GM18507 (cell line): ENCODE measurements around the gene TRIP10.
"Not testable (repeated sequence)": the region's sequence is repeated elsewhere in the genome, so short reads cannot be mapped to it uniquely, and the experiment has no call there.

Experiments used
- DNase-seq: peaks from one replicate; pipeline ENCODE4 v3.0.0; 2011; ENCODE audit warnings: low read depth; ENCODE audit not compliant: insufficient read length; ENCODE audit errors: extremely low spot score
- FAIRE-seq: peaks from 2 replicates; lab custom pipeline; 2011; peaks lifted over from hg19 to GRCh38; lab: Jason Lieb, UNC

Gene TRIP10

DNA sequence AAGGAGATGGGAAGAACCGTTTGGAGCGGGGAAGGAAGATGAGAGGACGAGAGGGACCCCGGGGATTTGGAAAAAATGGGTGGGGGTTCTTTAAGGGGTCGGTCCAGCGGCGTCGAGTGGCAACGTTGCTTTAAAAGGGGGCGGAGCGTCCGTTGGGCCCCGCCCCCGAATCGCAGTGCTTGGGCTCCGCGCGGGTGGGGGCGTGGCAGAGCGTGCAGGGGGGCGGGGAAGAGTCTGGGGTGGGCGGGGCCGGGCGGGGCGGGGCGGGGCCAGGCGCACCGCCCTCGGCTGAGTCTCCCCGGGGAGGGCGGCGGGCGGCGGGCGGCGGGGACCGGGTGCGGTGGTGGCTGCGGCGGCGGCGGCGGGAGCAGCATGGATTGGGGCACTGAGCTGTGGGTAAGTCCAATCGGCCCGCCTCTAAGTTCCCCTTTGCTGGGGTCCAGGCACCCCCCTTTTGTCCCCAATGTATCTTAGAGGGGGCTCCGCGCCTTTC is at the start of gene TRIP10:
Gene TRIP10, plus strand, starts transcription at position 291 of the 493 bp plus-strand sequence. Its CDS starts 82 bp downstream, at position 373.
- DNase-seq (peak; percentile 83), FAIRE-seq (peak; percentile 84)

DNA sequence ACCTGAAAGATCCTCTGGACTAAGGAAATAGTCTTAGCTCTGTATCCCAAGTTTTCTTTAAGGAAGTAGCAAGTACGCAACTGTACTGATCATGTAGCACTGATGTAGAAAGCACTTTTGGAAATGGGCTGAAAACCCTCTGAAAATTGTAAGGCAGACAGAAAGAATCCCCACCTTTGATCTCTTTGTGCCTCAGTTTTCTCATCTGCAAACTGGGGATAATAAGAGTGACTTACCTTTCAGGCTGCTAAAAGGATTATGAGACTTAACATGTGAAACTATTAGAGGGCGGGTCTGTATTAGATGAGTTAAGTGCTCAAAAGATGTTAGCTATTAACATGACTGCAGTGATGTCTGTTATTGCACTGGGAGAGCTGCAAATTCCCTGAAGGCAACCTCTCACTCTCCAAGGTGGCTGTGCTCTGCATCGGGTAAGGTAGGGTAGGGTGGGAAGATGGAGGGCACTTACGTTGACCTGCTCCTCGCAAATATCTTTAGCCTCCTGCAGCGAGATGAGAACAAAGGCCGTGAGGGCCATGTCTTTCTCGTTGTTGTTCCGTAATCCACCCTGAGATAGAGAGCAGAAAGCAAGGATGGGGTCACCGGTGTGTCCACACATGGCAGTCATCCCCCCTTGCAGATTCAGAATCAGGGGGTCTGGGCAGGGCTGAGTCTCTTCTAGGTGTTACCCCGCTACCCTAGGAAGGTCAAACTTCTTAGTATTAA is 49.2 kb upstream of the TRIP10 start:
- DNase-seq (no peak), FAIRE-seq (no peak)

- no peak for DNase-seq
- FAIRE-seq = no peak
Measured at GRCh38 chr19:6691342-6691741, 48.1 kb upstream of the TRIP10 start.

DNA sequence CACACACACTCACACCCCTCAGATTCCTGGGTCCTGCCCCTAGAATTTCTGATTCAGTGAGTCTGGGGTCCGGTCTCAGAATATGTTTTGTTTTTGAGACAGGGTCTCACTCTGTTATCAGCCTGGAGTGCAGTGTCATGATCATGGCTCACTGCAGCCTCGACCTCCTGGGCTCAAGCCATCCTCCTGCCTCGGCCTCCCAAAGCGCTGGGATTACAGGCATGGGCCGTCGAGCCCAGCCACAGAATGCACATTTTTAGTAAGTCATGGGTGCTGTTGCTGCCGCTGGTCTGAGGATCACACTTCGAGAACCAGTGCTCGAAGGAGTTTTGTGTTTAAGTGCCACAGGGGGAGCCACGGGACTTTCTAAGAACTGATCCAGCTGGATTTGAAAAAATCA is 47.5 kb upstream of the TRIP10 start:
- FAIRE-seq (no peak), DNase-seq (no peak)

DNA sequence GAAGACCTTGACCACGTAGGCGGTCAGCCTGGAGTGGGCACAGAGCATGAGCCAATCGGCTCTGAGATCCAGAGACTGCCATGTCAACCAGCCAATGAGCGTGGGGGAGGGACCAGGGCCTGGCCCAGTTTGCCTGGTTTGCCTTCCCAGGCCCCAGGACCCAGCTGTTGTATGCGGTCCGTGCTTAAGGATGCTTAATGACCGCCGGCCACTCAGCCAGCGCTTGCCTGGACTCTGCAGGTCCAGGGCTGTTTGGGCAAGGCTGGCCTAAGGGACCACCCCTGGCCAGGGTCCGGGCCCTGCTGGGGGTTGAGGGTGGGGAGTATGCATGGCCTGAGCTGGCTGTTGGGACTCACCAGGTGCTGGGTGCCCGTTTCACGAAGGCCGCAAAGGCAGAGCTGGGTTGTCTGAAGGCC is 46.4 kb upstream of the TRIP10 start:
- DNase-seq (no peak), FAIRE-seq (no peak)

DNA sequence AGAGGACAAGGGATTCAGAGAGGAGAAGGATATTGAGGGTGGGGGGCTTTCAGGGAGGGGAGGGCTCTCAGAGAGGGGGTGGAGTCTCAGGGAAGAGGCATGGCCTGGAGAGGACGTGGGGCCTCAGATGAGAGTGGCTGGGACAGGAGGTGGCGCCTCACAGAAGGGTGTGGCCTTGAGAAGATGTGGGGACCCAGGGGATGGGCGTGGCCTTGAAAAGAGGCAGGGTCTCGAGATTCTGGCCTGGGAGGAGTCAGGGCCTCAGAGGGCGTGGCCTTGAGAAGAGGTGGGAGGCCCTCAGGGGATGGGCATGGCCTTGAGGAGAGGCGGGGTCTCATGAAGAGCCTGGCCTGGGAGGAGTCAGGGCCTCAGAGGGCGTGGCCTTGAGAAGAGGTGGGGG is 45.8 kb upstream of the TRIP10 start:
- FAIRE-seq (no peak), DNase-seq (no peak)

- FAIRE-seq (peak; percentile 70), DNase-seq (no peak)
Measured at GRCh38 chr19:6694147-6694815, 45.2 kb upstream of the TRIP10 start.

DNA sequence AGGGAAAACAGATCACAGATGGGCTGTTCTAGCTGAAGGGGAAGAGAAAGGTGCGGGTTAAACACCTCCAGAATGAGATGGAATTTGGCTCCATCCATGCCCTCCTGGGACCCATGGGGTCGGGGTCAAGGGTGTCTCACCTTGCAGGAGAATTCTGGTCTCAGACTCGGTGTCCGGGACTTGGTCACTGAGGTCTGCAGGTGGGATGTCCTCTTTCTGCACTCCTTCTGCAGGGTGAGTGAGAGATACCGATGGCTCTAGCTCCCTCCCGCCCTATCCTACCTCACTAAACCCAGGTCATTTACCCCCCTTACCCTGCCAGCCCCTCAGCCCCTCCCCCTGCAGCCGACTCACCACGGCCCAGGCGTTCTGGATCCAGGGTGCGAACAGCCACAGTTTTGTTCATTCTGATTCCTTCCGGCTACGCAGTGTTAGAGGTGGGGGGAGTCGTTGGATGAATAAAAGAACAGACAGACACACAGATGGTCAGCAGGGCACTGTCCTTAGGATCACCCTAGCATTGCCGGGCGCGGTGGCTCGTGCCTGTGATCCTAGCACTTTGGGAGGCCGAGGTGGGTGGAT is 43.1 kb upstream of the TRIP10 start:
- DNase-seq (no peak), FAIRE-seq (no peak)

- FAIRE-seq = no peak
- no peak for DNase-seq
Measured at GRCh38 chr19:6697291-6697690, 42.2 kb upstream of the TRIP10 start.

DNA sequence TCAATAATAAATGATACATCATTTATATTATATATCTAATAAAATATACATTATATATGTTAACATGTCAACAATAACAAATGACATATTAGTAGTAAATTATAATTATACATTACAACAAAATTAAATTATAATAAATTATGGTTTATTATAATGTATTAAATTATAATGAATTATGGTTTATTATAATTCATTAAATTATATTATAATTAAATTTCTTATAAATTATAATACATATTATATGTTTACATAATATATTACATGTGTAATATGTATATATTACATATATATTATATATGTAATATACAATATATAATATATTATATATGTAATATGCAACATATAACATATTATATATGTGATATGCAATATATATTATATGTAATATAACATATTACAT is 39.5 kb upstream of the TRIP10 start:
- FAIRE-seq = no peak
- DNase-seq = no peak

DNA sequence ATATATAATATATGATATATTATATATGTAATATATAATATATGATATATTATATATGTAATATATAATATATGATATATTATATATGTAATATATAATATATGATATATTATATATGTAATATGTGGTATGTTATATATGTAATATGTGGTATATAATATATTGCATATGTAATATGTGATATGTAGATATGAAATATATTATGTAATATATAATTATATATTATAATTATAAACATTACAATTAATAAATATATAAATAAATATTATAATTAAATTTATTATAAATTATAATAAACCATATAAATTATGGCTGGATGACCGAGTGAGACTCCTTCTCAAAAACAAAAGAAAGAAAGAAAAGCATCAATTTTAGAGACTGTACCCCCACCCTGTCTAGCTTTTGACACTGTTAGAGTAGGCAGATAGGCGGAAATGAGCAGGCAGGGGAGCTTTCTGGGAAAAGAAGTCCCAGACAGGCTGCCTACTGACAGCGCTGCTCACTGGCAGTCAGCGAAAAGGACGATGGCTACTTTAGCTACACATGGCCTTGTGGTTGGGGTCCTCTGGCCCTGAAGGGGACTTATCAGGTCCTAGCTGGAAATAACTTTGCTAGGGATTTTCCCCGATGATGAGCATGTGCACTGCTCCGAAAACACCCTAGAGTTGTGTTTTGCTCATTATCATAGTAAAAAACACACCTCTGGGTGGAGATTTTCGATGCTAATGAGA is 38.7 kb upstream of the TRIP10 start:
- DNase-seq = no peak
- FAIRE-seq = no peak

DNA sequence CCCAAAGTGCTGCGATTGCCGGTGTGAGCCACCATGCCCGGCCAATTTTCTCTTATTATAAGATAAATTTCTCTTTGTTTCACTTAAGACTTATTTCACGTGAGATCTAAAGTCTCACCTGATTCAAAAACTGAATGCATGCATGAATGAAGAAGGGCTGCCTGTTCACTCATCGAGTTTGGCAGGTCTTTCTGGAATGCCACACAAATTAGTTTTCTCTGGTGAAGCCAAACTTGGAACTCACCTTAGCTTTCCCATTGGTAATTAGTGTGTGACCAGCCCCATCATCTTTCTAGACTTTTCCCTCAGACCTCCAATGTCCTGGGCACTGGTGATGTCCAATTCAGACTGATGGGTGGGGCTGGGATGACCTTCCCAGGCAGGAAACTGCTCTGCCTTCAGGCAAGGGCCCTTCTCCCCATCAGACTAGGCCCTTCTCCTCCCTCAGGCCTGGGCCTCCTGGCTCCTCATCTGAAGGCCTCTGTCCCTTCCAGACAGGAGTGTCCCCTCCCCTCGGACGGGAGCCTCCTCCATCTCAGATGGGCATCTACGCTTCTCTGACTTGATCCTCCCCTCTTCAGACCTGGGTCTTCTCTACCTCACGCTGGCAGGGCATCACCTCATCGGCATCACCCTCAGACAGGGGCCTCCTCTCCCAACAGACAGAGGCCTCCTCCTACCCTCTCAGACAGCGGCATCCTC is 33.4 kb upstream of the TRIP10 start:
- DNase-seq = no peak
- no peak for FAIRE-seq

DNA sequence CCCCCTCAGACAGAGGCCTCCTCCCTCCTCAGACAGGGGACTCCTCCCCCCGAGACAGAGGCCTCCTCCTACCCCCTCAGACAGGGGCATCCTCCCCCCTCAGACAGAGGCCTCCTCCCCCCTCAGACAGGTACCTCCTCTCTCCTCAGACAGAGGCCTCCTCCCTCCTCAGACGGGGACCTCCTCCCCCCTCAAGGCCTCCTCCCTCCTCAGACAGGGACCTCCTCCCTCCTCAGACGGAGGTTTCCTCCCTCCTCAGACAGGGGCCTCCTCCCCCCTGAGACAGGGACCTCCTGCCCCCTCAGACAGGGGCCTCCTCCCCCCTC is 32.9 kb upstream of the TRIP10 start:
- no peak for FAIRE-seq
- no peak for DNase-seq

GRCh38 chr19:6707011-6707657 is 32.3 kb upstream of the TRIP10 start:
- DNase-seq (no peak), FAIRE-seq (no peak)

DNA sequence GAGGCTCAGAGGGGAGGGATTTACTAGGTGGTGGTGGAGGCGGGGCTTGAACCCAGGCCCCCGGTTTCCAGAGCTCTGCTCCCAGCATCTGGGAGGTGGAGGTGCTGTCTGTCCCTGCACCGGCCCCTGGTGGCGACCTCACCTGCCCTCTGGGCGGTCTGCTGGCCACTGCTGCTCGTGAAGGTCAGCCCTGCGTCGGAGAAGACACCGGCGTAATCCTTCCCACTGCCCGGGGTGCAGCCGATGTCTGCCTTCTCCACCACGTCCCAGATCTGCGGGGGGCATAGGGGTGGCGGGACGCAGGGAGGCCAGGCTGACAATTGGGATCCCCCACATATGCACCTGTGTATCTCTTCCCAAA is 31.8 kb upstream of the TRIP10 start:
- FAIRE-seq = no peak
- DNase-seq = no peak

DNA sequence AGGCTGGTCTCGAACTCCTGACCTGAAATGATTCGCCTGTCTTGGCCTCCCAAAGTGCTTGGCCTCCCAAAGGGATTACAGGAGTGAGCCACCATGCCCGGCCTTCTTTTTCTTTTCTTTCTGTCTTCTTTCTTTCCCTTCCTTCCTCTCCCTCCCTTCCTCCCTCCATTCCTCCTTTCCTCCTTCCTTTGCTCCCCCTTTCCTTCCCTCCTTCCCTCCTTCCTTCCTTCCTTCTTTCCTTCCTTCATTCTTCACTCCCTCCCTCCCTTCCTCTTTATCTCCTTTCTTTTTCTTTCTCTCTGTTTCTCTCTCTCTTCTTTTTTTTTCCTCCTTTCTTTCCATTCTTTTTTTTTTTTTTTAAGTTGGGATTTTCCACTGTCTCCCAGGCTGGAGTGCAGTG is 31.1 kb upstream of the TRIP10 start:
- FAIRE-seq (no peak), DNase-seq (no peak)

DNA sequence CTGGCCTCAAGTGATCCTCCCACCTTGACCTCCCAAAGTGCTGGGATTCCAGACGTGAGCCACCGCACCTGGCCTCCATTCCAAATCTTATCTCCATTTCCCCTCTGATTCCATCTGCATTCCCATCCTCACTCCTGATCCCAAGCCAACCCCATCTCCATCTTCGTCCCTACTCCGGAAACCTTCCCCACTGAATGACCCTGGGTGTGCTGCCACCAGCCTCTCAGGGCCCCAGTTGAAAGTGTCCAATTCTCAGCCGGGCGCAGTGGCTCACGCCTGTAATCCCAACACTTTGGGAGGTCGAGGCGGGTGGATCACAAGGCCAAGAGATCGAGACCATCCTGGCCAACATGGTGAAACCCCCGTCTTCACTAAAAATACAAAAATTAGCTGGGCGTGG is 30.6 kb upstream of the TRIP10 start:
- DNase-seq, FAIRE-seq: not testable (repeated sequence)

- FAIRE-seq (no peak), DNase-seq (no peak)
Measured at GRCh38 chr19:6709549-6709948, 29.9 kb upstream of the TRIP10 start.
